Activated CD8-positive, alpha-beta memory T cell treated with anti-CD3 and anti-CD28 coated beads for 4 hours (primary cell): ENCODE measurements around the gene LRRC51.

Experiments
- DNase-seq, 2 donors: peaks; one replicate each; pipeline ENCODE4 v3.0.0-alpha.2; 2020; ENCODE audit warnings: low read depth in 2 of 2

LRRC51 gene

DNA sequence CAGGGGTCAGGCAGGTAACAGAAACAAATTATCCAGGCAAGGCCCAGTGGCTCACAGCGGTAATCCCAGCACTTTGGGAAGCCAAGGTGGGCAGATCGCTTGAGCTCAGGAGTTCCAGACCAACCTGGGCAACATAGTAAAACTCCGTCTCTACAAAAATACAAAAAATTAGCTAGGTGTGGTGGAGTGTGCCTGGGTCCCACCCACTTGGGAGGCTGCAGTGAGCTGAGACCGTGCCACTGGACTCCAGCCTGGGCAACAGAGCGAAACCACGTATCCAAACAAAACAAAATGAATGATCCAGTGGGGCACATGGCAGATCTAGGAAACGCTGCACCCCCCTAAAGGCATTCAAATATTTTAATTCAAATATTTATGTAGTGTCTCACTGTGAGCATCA, 10.2 kb upstream of the LRRC51 start:
- no peak for DNase-seq

DNA sequence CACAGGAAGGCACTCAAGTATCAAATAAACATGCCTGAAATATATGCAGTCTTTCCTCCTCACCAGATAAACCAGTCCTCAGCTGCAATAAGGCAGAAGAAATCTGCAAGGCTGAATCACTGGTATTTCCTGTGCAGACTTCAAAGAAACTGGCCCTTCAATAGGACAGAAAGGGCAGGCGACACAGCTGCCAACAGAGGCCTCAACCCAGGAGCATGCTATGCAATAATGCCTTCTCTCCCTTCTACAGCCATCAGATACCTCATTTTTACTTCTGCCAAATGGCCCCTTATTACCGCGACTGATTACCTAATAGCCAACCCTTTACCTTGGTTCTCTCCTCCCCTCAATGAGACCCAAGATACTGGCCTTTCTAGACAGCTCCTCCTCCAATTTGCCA, 8.3 kb upstream of the LRRC51 start:
- DNase-seq: no peak

DNA sequence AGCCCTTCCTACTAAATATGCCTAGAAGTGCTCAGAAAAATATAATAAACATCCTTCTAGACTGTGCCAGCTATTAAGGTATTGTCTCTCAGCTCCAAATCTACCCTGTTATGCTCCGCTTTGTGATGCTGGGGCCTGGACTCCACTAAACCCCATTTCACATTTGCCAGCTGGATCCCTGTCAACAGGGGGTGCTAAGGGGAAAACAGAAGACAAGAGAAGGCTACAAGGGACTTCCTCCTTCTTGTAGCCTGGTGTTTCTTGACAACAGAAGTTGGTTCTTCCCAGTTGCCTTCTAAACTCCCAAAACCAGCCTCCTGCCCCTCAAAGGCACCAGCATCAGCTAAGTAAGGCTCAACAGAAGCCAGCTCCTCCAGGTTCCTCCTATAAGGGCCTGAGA, 5.5 kb upstream of the LRRC51 start:
- no peak for DNase-seq

DNA sequence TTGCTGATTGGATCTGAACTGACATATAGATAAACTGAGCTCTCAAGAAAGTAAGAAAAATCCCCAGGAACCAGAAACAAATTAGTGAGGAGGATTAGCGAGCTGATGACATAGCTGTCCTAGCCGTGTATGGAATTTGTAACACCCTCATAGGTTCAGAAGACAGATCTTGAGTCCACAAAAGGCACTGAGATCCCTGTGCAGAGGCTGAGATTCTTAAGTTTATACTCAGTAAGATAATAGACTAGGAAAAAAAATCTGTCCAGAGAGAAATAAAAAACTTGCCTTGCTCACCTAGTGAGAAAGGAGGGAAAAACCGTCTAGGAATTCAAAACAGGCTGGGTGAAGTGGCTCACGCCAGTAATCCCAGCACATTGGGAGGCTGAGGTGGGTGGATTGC, 4.9 kb upstream of the LRRC51 start:
- no peak for DNase-seq

DNA sequence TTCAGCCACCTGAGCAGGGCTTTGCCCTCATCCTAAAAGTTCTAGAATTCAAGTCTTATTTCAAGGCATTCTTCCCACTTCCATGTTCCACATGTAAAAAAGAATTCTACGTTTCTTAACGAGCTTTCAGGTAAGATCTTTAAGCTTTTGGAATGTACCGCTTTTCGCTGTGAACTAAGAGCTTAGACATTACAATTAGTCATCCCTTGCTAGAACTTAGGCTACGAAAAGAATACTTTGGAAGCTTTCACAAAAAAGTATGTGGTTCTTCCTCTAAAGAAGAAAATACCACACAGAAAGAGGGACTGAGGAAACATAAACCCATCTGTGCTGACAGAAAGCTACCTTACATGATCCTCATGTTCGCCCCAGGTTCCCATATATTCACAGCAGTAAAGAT, 2.2 kb upstream of the LRRC51 start:
- no peak for DNase-seq

DNA sequence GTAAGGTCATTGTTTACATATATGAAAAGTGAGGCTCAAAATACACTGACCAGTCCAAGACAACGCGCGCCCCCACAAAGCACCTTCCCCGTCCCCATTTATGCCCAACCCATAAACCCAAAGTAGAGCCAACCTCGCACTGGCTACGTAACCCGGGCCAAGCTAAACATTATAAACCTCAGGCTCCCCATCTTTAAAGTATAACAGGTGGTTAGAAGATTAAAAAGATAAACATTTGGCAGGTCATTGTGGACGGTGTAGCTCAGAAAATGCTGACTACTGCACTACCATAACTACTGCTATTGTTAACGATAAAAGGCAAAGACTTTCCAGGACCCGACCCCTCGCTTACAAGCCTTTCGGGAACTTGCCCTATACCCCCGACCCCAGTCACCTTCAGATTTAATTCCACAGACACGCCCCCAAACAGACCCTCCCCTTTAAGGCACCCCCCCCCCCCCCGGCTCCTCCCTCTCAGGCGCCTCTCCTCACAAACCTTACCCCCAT, 778 bp upstream of the LRRC51 start:
- DNase-seq: no peak

DNA sequence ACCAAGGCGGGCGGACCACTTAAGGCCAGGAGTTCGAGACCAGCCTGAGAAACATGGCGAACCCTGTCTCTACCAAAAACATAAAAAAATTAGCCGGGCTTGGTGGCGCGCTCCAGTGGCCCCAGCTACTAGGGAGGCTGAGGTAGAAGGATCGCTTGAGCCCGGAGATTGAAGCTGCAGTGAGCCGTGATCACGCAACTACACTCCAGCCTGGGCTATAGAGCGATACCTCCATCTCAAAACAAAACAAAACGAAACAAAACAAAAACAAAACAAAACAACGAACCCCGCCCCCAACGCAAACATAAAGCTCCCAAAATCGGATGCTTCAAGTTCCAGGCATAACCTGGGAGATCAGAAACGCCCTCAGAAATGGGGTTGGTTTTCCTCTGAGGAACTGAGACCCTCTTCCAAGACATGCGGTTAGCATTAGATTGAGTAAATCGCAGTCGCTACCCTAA, 564 bp downstream of the LRRC51 start:
- no peak for DNase-seq

DNA sequence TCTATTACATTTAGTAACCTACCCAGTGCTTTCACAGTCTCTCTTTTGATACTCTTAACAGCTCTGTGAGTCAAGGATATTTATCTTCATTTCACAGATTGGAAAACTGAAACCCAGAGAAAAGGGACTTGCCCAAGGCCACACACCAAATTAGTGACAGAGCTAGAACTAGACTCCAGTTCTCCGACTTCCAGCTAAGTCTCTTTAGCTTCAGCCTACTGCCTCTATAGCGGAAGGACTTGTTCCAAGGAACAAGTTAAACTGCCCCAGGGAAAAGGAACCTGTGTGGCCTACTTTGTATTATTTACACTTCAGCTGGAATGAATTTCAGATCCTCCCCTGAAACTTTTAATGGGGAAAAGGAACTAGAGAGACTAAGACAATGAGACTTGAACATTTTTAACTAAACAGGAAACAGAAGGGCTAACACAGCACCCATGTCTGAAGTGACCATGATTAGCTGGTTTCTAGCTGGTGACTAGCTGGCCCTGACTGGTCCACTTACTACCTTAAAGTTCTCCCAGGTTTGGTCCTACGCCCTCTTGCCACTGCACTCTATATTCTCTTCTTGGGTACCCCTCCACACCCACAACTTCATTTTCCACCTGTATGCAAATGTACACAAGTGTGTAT, 1.3 kb downstream of the LRRC51 start:
- no peak for DNase-seq

DNA sequence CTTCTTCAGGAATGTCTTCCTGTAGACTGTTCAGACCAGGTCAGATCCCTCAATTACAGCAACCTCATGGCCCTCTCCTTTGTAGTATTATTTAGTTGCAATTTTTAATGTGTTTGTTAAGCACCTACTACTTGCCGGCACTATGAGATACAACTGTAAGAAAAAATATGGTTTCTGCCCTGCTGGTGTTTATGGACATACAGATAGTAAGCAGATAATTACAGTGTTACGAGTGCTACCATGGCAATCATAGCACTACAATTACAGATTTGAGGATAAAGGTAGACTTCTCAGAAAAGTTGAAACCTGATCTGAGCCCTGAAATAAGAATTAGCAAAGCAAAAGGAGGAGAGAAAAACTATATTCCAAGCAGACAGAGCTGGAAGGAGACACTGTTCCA, 2.8 kb downstream of the LRRC51 start:
- DNase-seq: no peak

DNA sequence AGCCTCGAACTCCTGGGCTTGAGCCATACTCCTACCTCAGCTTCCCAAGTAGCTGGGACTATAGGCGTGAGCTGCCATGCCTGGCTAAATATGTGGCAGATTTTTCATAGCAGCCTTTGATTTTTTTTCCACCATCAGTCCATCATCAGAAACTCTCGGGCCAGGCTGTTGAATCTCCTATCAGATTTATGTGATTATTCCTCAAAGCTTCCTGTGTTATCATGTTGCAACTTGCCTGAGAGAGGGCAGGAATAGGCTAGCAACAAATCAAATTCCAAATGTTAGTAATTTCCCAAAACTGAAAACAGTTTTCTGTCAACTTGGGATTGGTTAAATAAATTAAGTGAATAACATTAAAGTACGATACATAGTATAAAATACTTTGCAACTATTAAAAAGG, 3.4 kb downstream of the LRRC51 start:
- no peak for DNase-seq

DNA sequence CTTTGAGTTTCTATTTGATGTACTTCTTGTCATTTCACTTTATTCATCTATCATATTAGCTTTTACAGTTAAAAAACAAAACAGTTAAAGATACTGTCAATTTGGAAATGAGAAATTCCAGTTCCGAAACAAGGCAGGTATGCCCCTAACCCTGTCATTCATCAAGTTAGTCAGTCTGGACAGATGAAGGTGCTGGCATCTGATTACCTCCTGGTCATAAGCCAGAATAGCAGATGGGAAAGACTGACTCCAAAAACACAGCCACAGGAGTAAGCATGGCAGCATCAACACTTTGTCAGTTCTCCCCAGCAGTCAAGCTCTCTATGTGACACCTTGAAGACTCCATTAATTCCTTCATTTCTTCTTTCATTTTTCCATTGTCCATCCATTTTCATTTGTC, 4.3 kb downstream of the LRRC51 start:
- DNase-seq: no peak

DNA sequence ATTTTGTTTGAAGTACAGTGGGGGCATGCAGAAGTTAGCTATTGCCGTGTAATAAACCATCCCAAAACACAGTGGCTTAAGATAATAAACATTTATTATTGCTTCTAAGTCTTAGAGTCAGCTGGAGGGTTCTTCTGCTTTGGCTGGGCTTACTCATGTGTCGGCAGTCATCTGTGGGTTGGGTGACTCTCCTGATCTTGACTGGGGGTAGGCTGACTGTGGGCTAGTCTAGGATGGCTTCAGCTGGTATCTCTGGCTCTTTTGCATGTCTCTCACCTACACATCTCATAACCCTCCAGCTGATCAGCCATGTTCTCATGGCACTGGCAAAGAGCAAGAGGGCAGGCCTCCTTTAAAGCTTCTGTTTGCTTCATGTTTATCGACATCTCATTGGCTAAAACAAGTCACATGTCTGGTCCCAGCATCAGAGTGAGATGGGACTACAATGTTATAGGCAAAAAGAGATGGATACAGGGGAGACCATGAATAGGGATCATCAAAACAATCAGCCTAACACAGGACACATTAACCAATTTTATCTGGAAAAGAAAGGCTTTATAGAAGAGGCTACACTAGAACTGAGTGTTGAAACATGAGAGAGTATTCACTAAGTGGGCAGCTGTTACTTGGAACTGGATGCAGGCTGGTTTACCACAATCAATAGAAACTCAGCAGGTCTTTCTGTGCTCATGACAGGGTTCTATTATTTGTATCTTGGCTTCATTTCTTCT, 5.1 kb downstream of the LRRC51 start:
- DNase-seq: no peak

DNA sequence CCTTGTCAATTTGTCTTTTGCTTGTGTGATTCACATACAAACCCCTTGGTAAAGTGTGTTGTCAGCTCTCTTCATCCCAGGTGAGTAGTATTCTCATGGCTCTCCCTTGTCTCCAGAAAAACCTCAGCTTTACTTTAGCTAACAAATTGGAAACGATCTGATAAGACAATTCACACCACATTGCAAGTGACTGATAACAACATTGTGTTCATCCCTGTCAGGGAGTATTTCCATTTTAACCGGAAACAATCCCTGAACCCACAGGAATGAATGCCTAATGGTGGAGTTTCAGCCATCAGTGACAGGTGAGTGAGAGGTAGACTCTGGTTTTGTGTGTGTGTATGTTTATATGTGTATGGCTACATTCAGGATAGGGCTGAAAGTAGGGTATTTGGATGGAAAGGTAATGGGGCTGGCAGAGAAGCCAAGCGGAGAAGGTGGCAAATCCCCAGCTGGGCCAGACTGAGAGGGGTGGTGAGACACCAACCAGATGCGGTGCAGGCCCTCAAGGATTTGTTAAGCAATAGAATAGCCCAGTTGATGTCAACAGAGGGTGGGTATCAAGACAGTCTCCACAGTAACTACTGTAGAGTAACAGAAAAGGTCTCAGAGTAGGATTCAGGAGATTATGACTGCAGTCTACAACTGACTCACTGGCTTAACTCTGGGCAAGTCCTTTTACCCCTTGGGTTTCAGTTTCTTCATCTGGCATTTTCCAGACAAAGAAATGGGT, 7.6 kb downstream of the LRRC51 start:
- DNase-seq: no peak

DNA sequence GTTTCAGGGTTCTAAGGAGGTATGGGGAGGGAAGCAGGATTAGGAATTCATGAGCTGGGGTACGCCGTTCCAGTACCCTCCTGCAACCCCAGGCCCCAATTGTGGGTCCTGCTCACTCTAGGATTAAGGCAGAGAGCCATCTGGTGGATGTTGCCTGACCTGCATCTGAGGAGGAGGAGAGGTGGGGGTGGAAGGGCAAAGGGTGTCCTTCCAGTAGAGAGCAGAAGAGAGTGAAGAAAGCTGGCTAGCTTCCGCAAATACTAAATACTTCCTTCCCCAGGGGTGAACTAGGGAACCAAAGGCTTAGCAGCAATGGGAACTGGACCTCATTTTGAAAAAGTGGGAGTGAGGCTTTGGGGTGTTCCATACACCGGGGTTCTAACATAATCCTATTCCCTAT, 10.6 kb downstream of the LRRC51 start:
- DNase-seq: peak; percentile 31 to 35

DNA sequence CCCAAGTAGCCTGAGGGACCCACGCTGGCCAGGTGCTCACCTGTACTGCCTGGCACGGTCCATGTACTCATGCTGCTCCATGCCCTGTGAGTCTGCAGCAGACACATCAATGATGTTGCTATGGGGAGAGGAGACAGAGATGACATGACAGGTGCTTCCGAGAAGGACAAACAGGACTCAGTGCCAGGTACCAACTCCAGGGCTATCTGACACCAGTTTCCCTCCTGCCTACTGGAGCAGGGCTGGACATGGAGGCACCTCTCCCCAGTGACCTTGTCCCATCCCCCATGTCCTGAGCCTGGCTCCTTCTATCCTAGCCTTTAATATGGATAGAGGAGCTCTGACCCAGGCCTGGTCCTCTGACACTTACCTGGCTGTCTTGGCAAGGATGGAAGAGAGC, 18.1 kb downstream of the LRRC51 start:
- DNase-seq: no peak

DNA sequence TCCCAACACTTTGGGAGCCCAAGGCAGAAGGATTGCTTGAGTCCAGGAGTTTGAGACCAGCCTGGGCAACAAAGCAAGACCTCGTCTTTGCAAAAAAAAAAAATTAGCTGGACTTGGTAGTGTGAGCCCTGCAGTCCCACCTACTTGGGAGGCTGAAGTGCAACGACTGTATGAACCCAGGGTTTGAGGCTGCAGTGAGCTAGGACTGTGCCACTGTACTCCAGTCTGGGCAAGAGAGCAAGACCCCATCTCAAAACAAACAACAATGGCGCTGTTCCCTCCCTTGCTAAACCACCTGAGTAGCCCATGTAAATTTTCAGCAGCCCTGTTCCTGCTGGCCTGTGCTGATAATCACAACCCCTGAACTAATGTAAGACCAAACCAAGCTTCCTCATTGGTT, 19.4 kb downstream of the LRRC51 start:
- no peak for DNase-seq

DNA sequence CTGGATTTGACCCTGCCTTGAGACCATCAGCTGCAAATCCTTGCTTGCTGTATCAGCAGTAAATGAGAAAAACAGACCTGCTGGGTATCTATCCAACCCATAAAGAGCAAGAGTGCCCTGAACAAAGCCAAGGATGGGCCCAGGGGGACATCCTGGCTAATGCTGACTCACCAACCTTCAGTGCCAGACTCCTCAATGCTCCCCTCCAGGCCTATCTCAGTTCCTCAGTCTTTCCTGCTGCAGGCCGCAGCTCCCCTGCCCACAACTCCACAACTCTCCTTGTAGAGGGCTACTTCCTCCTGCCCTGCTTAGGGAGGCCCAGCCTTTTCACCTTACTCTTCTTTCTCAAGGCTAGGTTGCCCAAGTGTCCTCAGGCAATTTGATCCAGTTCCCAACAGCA, 19.8 kb downstream of the LRRC51 start:
- DNase-seq: no peak

DNA sequence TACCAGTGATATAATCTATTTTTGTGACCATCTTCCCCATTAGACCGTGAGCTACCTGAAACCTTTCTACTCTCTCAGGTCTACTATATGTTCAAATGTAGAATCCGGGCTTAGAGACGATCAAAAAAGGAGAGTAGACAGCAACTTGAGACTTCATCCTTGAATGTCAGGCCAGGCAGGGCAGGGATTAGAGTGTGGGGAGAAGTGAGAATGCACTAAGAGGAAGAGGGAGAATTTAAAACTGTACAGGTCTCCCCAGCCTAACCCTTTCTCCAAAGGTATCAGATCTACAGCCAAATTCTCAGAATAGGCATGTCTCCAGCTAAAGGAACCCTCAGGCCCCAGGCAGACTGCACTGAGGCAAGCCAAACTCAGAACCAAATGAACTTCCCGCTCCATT, 21.5 kb downstream of the LRRC51 start:
- no peak for DNase-seq

DNA sequence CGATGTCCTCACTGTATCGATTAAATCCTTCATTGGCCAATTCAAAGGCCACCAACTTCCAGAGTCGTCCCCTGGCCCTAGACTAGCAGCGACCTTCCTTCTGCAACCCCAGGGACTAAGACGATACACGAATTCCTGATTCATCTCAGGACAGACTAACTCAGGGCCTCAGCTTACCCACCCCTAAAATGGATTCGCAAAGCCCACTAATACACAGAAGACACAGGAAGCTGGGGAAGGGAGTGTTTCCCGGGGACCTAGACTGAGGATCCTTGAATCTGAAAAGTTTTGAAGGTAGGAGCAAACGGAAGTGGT, 21.9 kb downstream of the LRRC51 start:
- no peak for DNase-seq

DNA sequence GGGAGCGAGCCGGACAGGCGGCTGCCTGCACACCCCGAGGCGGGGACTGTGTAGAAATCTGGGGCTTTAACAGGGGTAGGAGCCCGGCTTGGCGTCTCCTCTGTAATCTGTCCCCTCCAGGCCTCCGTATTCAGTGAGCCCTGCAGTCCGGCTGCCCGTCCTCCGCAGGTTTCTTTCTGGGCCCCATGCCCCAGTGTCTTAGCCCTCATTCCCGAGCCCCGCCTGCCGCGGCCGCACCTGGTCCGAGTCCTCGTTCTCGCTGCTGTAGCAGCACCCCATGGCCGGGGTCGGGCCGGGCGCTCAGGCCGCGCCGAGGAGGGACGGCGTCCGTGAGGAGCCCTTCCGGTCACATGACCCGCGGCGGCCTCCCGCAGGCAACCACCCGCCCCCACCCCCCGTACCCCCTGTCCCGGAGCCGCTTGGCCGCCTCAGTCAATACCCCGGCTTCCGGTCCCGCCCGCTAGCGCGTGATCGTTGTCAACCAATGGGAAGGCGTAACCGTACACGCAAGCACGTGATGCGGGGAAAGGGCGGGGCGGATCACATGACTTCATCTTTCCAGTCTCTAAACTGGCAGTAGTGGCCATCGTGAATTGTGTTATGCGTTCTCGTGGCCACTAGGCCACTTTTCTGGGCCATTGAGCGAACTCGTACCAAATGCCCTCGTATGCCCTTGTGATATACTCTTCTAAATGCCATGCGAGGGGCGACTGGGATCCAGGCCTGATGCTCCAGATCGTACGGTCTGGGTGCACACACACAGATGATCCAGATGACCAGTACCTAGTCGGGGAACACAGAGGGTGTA, 22.5 kb downstream of the LRRC51 start, which contains the start of gene LAMTOR1:
Gene LAMTOR1, minus strand, starts transcription at position 352 of the 808 bp plus-strand sequence. Its CDS starts 73 bp downstream, at position 279.
- DNase-seq: peak; percentile 95

DNA sequence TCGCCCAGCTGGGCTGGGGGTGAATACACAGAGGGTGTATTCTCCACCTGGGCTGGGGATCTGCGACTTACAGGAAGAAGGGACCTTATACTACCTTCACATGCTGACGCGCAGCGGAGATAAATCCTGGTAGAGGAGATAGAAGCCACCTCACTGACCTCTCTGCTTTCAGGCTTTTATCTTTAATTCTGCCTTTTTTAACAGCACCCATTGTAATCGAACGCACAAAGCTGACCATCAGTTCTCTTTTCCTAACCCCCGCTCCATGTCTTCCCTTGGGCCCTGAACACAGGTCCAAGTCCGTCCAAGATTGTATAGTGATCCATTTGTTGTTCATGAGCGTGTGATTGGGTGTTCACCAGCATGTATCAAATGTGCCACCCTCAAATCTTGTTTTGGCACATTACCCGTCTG, 23.1 kb downstream of the LRRC51 start:
- DNase-seq: no peak

DNA sequence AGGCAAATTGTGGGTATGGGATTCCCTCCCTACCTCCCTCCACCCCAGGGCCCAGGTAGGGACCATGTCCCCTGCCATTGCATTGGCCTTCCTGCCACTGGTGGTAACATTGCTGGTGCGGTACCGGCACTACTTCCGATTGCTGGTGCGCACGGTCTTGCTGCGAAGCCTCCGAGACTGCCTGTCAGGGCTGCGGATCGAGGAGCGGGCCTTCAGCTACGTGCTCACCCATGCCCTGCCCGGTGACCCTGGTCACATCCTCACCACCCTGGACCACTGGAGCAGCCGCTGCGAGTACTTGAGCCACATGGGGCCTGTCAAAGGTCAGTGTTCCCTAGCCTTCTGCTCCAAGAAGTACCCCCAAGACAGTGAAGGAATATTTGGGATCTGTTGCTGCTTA, 25.2 kb downstream of the LRRC51 start, which contains the start of gene TOMT:
Gene TOMT, plus strand, starts transcription at position 37 of the 400 bp plus-strand sequence. Its CDS starts 28 bp downstream, at position 65.
- no peak for DNase-seq
